GM18858 (cell line): ENCODE measurements around the gene TRMT5.

Experiments used
- ATAC-seq: cut with Tn5 transposase; IDR thresholded peaks from one replicate; pipeline ENCODE4 v1.9.1; 2021; ENCODE audit not compliant: unreplicated experiment

TRMT5 gene

DNA sequence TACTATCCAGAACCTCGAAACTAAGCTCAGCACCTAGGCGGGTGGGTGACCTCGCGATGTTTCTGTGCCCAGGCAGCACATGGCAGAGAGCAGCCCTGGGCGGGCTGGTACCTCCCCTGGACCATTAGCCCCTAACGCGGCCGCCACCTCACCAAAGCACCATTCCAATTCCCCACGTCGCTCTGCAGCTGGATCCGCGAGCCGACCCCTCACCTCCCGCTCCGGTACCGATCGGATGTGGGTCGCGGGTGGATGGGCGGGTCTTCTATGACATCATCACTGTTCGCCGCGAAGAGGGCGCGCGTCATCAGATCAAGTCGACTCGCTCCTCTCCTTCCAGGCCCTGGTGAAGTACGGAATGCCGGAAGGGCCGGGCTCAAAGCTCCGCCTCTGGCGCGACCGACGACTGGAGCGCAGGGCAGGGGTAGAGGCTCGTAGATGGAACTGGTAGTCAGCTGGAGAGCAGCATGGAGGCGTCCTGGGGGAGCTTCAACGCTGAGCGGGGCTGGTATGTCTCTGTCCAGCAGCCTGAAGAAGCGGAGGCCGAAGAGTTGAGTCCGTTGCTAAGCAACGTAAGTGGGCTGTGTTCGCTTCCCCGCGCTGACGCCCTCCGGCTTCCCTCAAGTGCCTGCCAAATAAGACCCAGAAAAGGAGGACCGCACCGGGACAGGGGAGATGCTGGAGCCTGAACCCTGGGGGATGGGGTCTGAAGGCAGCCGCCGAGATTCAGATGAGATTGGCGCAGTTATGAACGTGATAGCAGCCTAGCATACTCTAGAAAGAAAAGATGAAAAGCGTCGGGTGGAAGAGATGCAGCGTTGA lies at the start of gene TRMT5, which contains the start of gene SLC38A6:
TRMT5 (minus strand) TSS at position 269 of the 822 bp plus-strand sequence; CDS start at position 163, 106 bp downstream.
SLC38A6 (plus strand) TSS at position 435 of the 822 bp plus-strand sequence; CDS start at position 468, 33 bp downstream.
- peak; percentile 70 for ATAC-seq

GRCh38 chr14:61026526-61026925 lies 45.6 kb upstream of the TRMT5 start:
- no peak for ATAC-seq

DNA sequence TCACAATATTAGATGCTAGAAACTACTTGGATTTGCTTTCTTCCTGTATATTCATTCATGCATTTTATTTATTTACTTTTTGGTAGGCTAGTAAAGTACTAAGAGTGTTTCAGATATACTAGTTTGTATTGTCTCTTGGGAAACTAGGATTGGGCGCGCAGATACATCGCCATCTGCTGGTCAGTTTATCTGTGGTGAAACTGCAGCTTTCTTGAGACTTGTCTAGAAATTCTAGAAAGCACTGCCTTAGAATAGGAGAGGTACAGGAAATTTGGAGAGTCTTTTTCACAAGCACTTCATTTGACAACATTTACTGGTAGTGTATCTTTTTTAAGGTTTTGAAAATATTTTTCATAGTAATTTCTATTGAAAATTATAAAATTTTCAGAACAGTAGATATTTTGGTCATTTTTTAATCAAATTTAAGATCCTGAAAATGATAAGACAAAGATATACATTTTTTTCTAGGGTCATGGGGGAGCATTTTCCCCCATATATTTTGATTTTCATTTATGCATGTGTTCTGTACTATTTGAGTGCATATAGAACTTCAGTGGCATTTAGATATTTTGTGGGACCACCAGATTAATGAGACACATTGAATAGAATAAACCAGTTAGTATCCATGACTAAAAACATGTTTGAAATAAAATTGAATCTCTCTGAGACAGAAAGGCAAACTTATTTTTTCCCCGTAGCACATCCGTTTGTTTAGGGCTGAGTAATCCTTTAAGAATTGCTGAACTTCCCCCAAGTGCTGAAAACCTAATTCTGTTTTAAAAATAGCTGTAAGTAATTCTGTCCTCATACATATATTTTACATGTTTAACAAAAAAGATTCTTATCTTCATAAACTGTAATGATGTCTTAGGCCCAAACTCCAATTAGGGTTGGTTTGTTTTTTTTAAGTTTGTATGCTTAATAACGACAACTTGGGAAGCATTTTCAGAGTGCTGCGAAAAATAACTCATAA lies 44.7 kb upstream of the TRMT5 start:
- peak; percentile 74 for ATAC-seq

- ATAC-seq: no peak
Measured at GRCh38 chr14:61019537-61019936, 38.7 kb upstream of the TRMT5 start.

- ATAC-seq: no peak
Measured at GRCh38 chr14:61003571-61003970, 22.7 kb upstream of the TRMT5 start.

GRCh38 chr14:60999536-60999935 lies 18.7 kb upstream of the TRMT5 start:
- no peak for ATAC-seq

GRCh38 chr14:60998617-60999016 lies 17.7 kb upstream of the TRMT5 start:
- no peak for ATAC-seq

GRCh38 chr14:60989599-60989998 lies 8.7 kb upstream of the TRMT5 start:
- ATAC-seq: no peak

GRCh38 chr14:60986500-60986899 lies 5.6 kb upstream of the TRMT5 start:
- no peak for ATAC-seq

DNA sequence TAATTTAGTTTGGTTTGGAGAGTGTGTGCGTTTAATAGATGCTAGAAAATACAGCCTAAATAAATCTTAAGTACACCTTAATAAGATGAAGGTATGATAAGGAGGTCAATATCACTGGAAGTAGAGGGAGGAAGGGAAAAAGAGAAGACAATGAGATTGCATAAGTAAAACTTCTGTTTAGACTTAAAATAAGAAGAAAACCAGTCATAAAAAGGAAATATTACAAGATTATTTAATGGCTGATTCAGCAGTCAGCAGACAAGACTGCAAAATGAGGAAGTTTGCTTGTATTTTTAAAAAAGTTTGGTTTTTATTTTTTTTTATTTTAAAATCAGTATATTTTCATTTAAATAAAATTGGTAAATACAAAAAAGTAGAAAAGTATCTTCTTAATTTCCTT lies 3.3 kb upstream of the TRMT5 start:
- ATAC-seq: no peak

DNA sequence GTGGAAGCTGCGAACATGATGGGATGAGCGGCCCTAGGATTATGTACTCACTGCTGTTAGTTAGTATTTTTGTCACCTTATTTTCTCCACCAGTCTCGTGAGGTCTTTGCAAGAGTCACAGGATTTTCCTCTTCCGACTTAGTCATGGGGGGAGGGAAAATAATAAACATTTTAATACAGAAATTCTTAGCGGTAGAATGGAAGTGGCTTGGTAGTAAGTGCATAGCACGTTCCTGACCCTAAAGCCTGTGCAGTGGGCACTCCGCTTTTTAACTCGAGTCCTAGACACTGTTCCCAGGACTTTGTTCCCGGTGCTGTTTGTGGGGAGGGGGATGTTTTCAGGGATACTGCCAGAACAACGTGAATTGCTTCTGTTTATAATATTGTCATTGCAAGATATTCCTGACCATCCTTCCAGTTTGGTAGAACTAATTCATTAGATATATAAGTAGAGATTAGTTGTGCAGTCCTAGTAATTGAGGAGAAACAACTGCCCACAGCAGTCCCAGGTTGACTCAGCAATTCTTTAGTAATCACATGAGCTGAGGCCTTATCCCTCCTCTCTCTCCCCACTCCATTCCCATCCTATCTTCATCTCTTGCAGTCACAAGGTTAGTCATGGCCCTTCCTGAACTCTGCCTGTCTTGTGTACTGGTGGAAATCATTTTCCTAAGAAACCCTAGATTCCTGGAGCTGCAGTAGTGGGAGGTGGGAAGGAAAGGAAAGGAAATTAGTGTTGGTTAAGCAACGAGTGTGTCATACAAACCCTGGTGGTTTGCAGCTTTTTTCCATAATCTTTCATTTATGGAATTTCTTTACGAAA lies 965 bp upstream of the TRMT5 start:
- no peak for ATAC-seq

- no peak for ATAC-seq
Measured at GRCh38 chr14:60977847-60978246, 3.0 kb downstream of the TRMT5 start.

DNA sequence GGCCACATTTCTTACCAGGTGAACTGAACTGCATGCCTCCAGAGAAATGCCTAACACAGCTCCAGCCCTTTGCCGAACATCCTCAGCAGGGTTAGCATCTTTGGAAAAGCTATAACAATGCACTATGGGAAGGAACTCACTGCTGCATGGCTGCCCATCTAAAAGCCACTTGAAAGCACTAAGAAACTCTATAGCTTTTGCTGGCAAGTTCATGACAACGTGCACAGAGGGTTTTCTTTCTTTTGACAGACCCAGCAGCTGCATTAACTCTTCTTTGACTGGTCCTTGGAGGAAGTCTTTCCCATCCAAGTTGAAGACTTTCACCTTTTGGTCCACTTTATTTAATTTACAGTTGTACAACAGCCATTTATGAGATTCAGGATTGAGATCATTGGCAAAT lies 5.3 kb downstream of the TRMT5 start:
- no peak for ATAC-seq

GRCh38 chr14:60974090-60974651 lies 6.7 kb downstream of the TRMT5 start:
- no peak for ATAC-seq

DNA sequence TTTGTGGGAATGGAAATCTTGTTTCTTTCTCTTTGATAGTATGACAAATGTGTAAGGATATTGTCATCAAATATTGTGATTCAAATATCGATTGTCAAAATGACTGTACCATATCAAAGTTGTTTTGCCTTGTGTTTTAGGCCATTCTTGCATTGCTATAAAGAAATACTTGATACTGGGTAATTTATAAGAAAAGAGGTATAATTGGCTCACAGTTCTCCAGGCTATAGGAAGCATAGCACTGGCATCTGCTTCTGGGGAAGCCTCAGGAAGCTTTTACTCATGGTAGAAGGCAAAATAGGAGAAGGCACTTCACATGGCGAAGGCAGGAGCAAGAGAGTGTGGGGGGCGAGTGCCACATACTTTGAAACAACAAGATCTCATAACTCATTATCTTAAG lies 7.8 kb downstream of the TRMT5 start:
- no peak for ATAC-seq

DNA sequence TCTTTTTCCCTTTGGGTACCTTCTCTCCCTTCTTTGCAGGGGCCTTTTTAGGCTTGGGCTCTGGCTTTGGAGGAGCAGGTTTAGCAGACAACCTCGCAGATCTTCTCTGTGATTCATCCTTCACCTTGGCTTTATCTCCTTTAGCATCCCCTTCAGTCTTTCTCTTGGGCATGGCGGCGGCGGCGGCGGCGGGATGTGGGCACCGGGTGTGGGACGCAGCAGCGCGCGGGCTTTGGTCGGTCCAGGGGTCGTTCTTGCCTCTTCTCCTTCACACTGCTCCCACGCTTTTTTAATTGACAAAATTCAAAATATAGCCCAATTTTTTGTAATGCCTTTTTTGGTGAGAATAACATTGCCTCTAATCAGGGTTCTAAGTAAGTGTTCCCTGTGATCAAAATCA lies 8.6 kb downstream of the TRMT5 start:
- no peak for ATAC-seq

GRCh38 chr14:60971271-60971670 lies 9.6 kb downstream of the TRMT5 start:
- no peak for ATAC-seq

DNA sequence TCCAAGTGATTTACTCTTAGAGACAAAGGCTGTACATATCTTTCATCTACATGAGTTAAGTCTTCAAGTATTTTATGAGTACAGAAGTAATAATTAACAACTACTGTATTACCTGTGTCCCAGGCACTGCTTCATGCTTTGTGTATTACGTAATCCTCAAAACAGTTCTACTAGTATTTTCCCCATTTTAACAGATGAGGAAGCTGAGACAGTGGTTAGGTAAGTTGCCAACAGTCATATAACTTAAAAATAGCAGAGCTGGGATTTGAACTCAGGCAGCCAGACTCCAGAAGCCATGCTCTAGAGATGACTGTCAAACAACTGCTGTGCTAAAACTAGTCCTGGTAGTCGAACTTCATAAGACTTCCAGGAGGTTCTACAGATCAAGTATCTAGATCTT lies 10.7 kb downstream of the TRMT5 start:
- no peak for ATAC-seq

- ATAC-seq: no peak
Measured at GRCh38 chr14:60968671-60969070, 12.2 kb downstream of the TRMT5 start.

DNA sequence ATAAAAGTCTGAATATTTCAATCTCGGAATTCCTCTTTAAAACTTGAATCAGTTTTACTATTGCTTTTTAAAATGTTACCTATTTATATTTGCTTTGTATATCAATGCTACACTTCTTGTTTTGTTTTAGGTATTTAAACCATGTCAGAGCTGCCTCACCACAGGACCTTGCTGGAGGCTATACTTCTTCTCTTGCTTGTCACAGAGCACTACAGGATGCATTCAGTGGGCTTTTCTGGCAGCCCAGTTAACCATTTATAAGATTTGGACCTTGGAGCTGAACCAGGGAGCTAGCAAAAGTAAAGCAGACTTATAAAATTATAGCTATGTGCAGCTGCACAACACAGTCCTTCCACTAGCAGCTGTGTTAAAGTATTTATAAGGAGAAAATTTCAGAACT lies 12.8 kb downstream of the TRMT5 start:
- no peak for ATAC-seq

DNA sequence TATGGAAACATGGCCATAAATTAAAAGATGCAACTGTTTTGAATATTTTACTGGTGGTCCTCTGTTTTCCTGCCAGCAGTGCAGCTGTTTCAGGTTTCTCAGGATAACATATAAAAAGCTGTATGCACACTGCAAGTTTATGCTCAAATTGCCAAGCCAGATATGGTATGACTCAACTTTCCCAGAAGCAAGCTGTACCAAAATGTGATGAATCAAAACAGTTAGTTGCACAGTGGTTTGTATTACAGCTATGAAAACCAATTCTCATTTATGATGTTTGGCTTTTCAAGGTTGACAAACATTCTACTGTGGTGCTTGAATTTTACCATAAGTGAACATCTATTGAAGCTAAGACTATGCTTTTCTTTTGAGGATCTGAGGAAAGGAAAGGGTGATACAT lies 15.5 kb downstream of the TRMT5 start:
- ATAC-seq: no peak
